Fibroblast of skin of abdomen (primary cell): ENCODE measurements around the gene FAM25G. TPM values are rescaled to one million over a fixed set of nuclear protein-coding genes. Genes with fewer than 3 reads are reported as not detected.
A peak's percentile ranks its signal among the peaks of the same experiment; 100 is the strongest.
"Not testable (repeated sequence)": the region's sequence is repeated elsewhere in the genome, so short reads cannot be mapped to it uniquely, and the experiment has no call there.

ENCODE experiments used
- DNase-seq: peaks from one replicate; pipeline ENCODE4 v3.0.0-alpha.2; 2013
- polyA plus RNA-seq, 2 experiments: library from polyadenylated mRNA; unstranded; fragments of 120-200 nt; gene quantifications; one replicate each; pipeline ENCODE4 v1.2.1, GENCODE V29; 2013; ENCODE audit not compliant: insufficient read length in 2 of 2

FAM25G gene
- not detected for polyA plus RNA-seq (2013, experiment 1 of 2; ENCODE audit: insufficient read length)
- not detected for polyA plus RNA-seq (2013, experiment 2 of 2; ENCODE audit: insufficient read length)

DNA sequence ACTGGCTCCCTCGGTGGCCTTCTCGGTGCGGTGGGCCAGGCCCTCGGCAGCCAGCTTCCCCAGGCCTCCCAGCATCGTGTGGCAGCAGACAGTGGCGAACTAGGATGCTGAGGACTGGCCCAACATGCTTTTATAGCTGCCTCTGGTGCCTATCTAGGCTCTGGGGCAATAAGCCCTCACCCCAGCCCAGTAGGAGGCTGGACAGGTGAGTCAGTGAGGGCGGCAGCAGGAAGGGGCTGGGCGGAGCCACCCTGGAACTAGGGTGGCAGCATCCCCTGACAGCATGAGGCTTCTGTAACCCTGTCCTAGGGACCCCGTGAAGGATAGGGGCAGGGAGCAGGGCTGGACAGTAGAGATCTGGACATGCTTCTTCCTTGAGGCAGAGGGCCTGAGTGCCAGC lies at the start of gene FAM25G:
TSS of gene FAM25G (minus strand) at position 101 of the 400 bp plus-strand sequence. CDS start at position 75, 26 bp downstream.
- DNase-seq, result not testable (repeated sequence)

GRCh38 chr10:47536430-47536829 lies 44.9 kb upstream of the FAM25G start:
- DNase-seq, result not testable (repeated sequence)

- not testable (repeated sequence) for DNase-seq
Observed at GRCh38 chr10:47523475-47523874, 32.0 kb upstream of the FAM25G start, which contains the start of gene AGAP9. AGAP9 (minus strand) TSS chr10:47523638; CDS start chr10:47523526, 112 bp downstream.

DNA sequence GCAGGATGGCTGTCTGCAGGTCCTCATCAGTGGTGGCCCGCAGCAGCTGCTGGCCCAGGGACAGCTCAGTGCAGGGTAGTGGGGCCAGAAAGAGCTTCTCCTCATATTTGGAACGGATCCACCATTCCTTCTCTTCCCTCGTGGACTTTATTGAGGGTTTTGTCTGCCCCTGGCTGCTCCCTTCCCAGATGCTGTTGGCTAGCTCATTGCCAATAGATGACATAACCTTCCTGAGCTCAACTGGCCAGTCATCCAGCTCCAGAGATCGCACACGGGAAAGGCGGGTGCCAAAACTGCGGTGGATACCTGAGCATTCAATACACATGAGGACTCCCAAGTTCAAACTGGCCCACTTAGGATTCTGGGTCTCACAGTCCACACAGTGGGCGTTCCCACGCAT lies 10.8 kb upstream of the FAM25G start:
- not testable (repeated sequence) for DNase-seq

- DNase-seq, result not testable (repeated sequence)
Observed at GRCh38 chr10:47494226-47494625, 2.7 kb upstream of the FAM25G start.

DNA sequence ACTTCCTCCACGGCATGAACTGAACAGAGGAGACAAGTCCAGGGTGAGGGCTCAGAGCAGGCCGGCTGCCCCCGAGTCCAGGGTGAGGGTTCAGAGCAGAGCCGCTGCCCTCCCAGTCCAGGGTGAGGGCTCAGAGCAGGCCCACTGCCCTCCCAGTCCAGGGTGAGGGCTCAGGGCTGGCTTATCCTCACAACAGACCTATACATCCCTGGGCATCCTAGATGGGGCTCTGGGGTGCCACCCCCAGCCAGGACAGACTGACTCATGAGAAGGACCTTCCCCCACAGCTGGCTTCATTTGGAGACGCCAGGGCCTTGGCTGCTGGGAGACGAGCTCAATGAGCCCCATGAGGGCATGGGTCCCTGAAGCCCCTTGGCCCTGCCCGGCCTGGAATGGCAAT lies 1.9 kb downstream of the FAM25G start:
- DNase-seq, result not testable (repeated sequence)

DNA sequence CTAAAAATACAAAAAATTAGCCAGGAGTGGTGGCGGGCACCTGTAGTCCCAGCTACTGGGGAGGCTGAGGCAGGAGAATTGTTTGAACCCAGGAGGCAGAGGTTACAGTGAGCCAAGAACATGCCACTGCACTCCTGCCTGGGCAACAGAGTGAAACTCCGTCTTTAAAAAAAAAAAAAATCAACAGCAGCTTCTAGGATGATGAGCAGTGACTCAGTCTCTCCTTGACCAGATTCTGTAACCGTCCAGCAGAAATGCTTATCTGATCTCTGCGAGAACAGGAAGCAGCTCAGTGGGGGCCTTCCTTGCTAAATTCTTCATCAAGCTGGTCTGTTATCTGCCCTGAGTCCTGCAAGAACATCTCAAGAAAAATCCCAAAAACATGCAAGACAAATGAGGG lies 5.6 kb downstream of the FAM25G start:
- peak; percentile 40 for DNase-seq

DNA sequence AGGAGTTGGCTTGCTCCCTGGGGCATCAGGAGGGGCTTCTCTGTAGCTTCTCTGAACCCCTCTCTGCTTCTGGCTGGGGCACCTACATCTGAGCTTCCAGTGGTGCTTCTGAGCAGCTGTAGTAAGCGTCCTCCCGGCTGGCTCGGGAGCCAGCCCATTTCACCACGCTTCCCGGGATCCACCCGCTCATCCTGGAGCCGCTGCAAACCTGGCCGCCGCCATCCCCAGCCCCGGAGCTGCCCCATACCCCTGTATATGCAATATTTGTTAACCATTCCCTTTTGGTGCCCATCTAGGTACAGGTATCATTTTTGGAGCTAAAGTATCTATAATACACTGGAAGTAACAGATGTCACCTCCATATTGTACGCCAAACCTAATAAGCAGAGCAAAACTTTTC lies 6.7 kb downstream of the FAM25G start:
- DNase-seq, result not testable (repeated sequence)

DNA sequence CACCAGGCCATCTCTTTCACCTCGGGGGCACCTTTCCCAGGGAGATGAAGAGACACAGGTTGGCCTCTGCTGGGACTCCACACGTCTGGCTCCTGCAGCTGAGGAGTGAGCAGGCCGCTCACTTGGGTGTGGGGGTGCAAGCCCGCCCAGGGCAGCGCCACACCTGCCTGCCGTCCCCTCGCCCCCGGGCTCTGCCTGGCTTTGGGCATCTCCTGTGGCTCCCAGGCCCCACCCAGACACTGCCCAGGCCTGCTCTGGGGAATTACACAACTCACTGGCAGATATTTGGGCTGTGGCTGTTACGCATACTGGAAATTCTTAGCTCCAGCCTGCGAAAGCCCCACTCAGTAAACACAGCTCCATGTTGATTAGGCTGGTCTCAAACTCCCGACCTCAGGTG lies 7.6 kb downstream of the FAM25G start, which contains the start of gene ANXA8:
TSS of gene ANXA8 (minus strand) at position 193 of the 400 bp plus-strand sequence. CDS start at position 11, 182 bp downstream.
- not testable (repeated sequence) for DNase-seq

DNA sequence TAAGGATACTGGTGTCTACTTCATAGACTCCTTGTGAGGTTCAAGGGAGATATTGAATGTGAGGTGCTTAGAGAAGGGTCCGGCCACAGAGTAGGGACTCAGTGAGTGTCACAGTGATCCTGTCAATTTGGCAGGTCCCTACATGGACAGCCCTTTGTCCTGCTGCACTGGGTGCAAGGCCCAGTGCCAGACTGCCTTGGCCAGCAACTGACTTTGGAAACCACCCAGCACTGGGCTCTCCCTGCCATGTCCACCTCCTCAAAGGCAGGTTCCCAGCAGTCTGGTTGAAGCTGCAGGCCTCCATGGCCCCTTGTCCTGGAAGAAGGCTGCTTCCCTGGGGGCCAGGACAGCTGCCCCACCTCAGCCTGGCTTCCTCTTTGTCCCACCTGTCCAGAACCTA lies 9.1 kb downstream of the FAM25G start:
- not testable (repeated sequence) for DNase-seq

DNA sequence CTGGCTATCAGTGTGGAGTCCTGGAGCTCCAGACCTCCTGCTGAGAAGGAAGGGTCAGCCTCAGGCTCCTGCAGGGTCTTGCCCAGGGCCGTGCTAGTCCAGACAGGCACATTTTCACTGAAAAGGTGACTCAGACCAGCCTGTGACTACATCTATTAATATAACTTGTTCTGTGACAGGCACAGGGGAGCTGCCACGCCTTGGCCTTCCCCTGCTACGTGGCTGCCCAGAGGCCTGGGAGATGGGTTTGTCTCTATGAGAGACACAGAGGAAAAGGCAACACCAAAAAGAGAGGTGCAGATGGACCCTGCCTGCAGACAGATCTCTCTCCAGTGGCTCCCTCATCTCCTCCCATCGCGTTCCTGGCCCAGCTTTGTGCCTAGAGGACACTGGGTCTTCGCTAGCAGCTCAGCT lies 9.7 kb downstream of the FAM25G start:
- DNase-seq, result not testable (repeated sequence)

DNA sequence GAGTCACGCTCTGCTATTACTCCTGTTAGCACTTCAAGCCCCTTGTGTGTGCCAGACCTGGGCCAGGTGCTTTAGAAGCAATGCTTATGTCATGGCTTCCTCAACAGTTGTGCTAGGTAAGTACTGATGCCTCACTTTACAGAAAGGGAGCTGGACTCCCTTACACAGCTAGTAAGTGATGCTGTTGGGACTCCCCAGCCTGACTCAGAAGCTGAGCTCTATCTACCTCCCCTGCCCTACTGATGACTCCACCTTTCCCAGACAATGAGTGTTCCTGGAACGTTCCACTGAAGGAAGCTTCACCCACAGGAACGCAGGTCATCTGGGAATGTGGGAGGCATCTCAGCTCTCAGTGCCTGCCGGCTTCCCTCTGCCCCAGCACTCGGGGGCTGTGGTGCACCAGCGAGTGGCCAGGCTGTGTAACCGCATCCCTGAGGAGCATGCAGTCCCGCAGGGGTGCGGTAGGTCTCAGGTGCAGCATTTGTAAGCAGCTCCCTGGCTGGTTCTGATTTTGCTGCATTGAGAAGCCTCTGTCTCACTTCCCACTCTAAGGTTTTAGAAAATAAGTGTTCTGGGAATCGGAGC lies 10.2 kb downstream of the FAM25G start:
- DNase-seq, result peak; percentile 72

DNA sequence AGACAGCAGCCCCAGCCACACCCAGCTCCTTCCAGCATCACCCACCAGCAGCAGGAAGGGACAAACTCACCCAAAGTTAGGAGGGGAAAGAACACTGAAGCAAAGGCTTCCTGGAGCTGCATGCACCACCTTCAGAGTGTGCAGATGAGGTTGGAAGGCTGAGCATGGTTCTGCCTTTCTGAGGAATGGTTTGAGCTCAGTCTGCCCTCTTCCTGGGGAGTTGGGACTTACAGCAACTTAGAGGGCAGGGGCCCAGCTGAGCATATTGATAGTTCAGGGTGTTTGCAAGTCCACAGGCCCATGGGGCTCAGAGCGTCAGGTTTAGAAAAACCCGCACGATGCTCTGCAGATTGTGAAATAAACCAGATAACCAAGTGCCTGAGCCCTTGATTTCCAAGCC lies 11.4 kb downstream of the FAM25G start:
- DNase-seq, result not testable (repeated sequence)

GRCh38 chr10:47478114-47478513 lies 13.4 kb downstream of the FAM25G start:
- DNase-seq, result not testable (repeated sequence)

DNA sequence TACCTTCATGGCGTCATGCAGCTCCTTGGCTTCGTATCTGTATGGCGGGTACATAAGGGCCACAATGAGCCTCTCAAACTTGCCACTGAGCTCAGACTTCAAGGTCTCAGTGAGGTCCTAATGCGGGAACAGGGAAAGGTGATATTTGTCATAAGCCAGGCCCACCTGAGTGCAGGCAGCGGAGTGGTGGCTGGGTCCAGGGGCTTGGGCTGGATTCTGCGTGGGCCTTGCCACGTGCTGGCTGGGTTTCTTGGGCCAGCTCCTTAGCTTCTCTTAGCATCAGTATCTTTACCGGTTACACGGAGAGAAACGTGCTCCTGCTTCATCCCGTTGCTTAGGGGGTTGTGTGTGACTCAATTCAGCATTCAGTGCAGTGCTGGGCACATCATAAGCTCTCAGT lies 14.4 kb downstream of the FAM25G start:
- DNase-seq, result not testable (repeated sequence)

DNA sequence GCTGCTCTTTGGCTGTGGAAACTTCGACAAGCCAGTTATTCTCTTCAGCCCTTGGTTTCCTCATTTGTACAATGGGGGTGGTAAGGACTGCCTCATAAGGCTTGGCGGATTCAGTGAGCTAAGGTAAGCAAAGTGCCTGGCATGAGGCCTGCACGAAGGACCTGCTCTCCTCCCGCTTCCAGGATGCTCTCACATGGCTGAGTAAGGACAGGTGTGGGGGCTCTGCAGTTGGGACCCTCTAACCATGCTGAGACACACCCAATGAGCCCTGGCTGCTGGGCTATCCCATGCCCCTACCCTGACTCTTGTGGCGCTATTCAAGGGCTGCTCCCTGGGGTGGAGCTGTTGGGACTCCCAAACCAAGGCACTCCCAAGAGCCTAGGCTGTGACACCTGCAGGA lies 16.4 kb downstream of the FAM25G start:
- DNase-seq, result not testable (repeated sequence)

DNA sequence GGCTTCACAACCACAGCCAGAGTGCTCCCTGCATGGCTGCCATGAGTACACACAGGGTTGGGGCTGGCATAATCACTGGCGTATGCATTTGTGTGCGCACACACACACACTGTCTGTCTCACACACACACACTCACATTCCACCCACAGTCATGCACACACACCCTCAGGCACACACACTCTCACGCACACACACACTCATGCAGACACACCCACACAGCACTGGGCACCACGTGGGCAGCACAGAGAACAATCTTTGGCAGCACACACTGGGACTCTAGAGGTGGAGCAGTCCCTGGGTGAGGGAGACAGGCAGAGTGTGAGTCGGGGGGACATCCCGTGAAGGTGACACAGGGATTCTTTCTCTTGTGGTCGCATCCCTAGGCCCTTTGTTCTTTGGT lies 18.0 kb downstream of the FAM25G start:
- not testable (repeated sequence) for DNase-seq

DNA sequence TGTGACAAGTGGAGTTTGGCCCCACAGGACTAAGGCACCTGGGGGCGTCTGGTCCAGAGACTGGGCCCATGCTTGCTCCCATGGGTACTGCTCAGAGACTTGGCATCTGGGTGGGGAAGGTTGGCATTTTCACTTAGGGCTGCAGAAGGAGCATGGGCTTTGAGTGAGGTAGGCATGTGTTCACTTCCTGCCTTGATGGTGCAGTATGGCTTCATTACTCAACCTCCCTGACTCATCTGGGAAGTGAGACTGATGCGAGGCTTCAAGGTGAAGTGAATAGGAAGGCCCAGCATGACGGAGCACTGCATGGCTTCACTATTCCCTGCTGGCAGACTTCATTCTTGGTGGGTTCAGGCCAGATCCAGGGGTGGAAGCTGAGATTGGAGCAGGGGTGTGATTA lies 18.9 kb downstream of the FAM25G start:
- not testable (repeated sequence) for DNase-seq

GRCh38 chr10:47472072-47472471 lies 19.4 kb downstream of the FAM25G start:
- not testable (repeated sequence) for DNase-seq

GRCh38 chr10:47468731-47469528 lies 22.6 kb downstream of the FAM25G start:
- DNase-seq, result not testable (repeated sequence)

DNA sequence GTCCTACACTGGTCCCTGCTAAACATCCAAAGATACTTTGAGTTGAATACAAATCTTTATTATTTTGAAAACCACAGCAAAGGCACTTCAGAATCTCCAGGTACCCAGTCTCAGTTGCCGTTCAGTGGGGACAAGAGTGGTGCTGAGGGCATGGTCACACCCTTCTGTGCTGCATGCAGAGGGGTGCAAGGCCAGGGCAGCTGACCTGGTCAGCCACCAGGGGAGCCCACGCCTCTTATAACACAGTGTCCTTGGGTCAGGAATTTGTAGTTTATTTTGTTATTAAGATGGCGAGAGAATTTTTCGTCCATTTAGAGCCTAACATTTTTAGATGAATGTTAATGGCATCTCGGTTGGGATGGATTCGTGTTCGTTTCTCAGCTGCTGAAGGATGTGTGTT lies 23.5 kb downstream of the FAM25G start:
- DNase-seq, result not testable (repeated sequence)

DNA sequence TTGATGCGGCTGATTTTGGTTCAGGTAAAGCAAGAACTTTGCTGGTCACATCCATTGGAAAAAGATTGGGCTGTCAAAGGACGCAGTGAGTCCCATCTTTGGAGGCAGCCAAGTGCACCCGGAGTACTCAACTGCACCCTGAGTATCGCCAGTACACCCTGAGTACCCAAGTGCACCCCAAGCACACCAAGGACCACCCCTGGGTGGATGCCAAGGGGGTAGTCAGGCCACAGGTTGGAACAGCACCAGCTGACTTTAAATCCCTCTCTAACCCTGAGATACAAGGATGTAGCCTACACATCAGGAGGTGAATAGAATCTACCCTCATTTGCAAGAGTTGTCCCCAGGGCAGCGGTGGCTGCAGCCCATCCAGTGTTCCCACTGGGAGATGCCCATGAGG lies 24.0 kb downstream of the FAM25G start:
- DNase-seq, result not testable (repeated sequence)

GRCh38 chr10:47465216-47465917 lies 26.1 kb downstream of the FAM25G start:
- not testable (repeated sequence) for DNase-seq
